HepG2 (cell line): ENCODE data around the gene PRSS53. TPM values are rescaled to one million over a fixed set of nuclear protein-coding genes. Genes with fewer than 3 reads are reported as not detected.

Experiments used
- ATAC-seq: fragments of 200-7000 bp; cut with Tn5 transposase; 3 replicates; pipeline ENCODE4 v1.9.1; 2020; ENCODE audit warnings: mild to moderate bottlenecking, moderate library complexity
- BruUV-seq: library from RNA; stranded (reverse); fragments of 400-500 nt; replicated peaks from 2 replicates; lab custom pipeline; 2021; lab: Mats Ljungman, UMichigan
- CTCF ChIA-PET: fragments of 300-600 bp; formaldehyde crosslinking; extraction: SDS; loops from one replicate; lab custom pipeline; 2021; ENCODE audit warnings: low total read pairs, inconsistent platforms, low intra/inter-chr PET ratio; lab: Yijun Ruan, JAX
- POLR2A ChIA-PET: fragments of 350-600 bp; sonication (Branson Sonifier 250); formaldehyde crosslinking; loops from one replicate; lab custom pipeline; 2020; ENCODE audit warnings: antibody characterized with exemption, inconsistent platforms; lab: Yijun Ruan, JAX
- DNase-seq: peaks from one replicate; pipeline ENCODE4 v3.0.0-alpha.2; 2015; ENCODE audit warnings: low spot score
- FAIRE-seq: peaks from 3 replicates; lab custom pipeline; 2011; peaks lifted over from hg19 to GRCh38; lab: Jason Lieb, UNC
- H2AFZ ChIP-seq: one replicate; pipeline ENCODE4 v1.6.1; 2011; ENCODE audit warnings: low read length, inconsistent platforms
- H3K27ac ChIP-seq: fragments of 300-600 bp; 3 replicates; pipeline ENCODE4 v1.8.0; 2011; ENCODE audit warnings: mixed run types, mild to moderate bottlenecking, mixed read lengths, low read length, inconsistent platforms; ENCODE audit not compliant: insufficient read depth; ENCODE audit errors: extremely low read length
- H3K27me3 ChIP-seq, 2 experiments: fragments of 200-600 bp in 1 of 2; 2 replicates in 1 of 2; 3 replicates in 1 of 2; pipeline versions ENCODE4 v1.6.0 to v1.8.0; 2011; ENCODE audit warnings: low read length in 2 of 2, mild to moderate bottlenecking in 2 of 2, moderate library complexity in 2 of 2, inconsistent platforms in 1 of 2; ENCODE audit not compliant: insufficient read depth in 2 of 2, control insufficient read depth in 1 of 2
- H3K36me3 ChIP-seq, 2 experiments: fragments of 200-600 bp in 1 of 2; replicated peaks in 1 of 2; 2 replicates in 1 of 2; 3 replicates in 1 of 2; pipeline versions ENCODE4 v1.5.1 to v1.8.0; 2011; ENCODE audit warnings: low read length in 2 of 2, inconsistent platforms in 1 of 2; ENCODE audit not compliant: insufficient read depth in 2 of 2, control insufficient read depth in 1 of 2
- H3K4me1 ChIP-seq: 2 replicates; pipeline ENCODE4 v1.5.1; 2012; ENCODE audit warnings: low read length, inconsistent platforms; ENCODE audit not compliant: insufficient read depth
- H3K4me2 ChIP-seq: 2 replicates; pipeline ENCODE4 v1.6.0; 2011; ENCODE audit warnings: low read depth, low read length, inconsistent platforms
- H3K4me3 ChIP-seq, 3 experiments: fragments of 200-600 bp in 1 of 3; sonication (generic), shearing (Covaris generic) in 1 of 3; replicated peaks in 1 of 3; 2 replicates each; pipeline ENCODE4 v1.5.1; 2011 to 2016; ENCODE audit warnings: low read length in 3 of 3, inconsistent platforms in 2 of 3, low read depth in 2 of 3, mild to moderate bottlenecking in 2 of 3, control low read depth in 1 of 3, mixed read lengths in 1 of 3; ENCODE audit not compliant: insufficient read depth in 1 of 3
- H3K79me2 ChIP-seq: one replicate; pipeline ENCODE4 v1.6.1; 2011; ENCODE audit warnings: low read length, inconsistent platforms; ENCODE audit not compliant: insufficient read depth
- H3K9ac ChIP-seq: 2 replicates; pipeline ENCODE4 v1.6.0; 2011; ENCODE audit warnings: mild to moderate bottlenecking, low read depth, low read length, inconsistent platforms; ENCODE audit not compliant: insufficient read depth
- H3K9me3 ChIP-seq: 2 replicates; pipeline ENCODE4 v1.5.1; 2012; ENCODE audit warnings: mild to moderate bottlenecking, low read length
- H4K20me1 ChIP-seq: 2 replicates; pipeline ENCODE4 v1.6.0; 2011; ENCODE audit warnings: inconsistent platforms, mild to moderate bottlenecking, low read length, moderate library complexity; ENCODE audit not compliant: insufficient read depth
- ARNT2 ChIP-seq: sonication (generic); formaldehyde crosslinking; IDR thresholded peaks from 2 replicates; pipeline ENCODE4 v1.8.0; 2022; ENCODE audit warnings: mild to moderate bottlenecking, low read depth, missing genetic modification reagents, moderate library complexity
- ATF3 ChIP-seq: sonication (generic); formaldehyde crosslinking; IDR thresholded peaks from 2 replicates; pipeline ENCODE4 v1.4.0; 2020; ENCODE audit warnings: missing genetic modification reagents
- DDIT3 ChIP-seq: sonication (generic); formaldehyde crosslinking; IDR thresholded peaks from 2 replicates; pipeline ENCODE4 v1.4.0; 2020; ENCODE audit warnings: mild to moderate bottlenecking, missing genetic modification reagents
- HOXA5 ChIP-seq: sonication (generic); formaldehyde crosslinking; IDR thresholded peaks from 2 replicates; pipeline ENCODE4 v1.4.0; 2020; ENCODE audit warnings: missing genetic modification reagents
- HOXA9 ChIP-seq: sonication (generic); formaldehyde crosslinking; IDR thresholded peaks from 2 replicates; pipeline ENCODE4 v1.8.1; 2022; ENCODE audit warnings: missing genetic modification reagents, mild to moderate bottlenecking, moderate library complexity, borderline replicate concordance
- MED13 ChIP-seq: sonication (generic); formaldehyde crosslinking; IDR thresholded peaks from 2 replicates; pipeline ENCODE4 v1.5.0; 2020; ENCODE audit warnings: missing genetic modification reagents
- MEIS1 ChIP-seq: sonication (generic); formaldehyde crosslinking; IDR thresholded peaks from 2 replicates; pipeline ENCODE4 v1.9.0; 2021; ENCODE audit warnings: mild to moderate bottlenecking, missing genetic modification reagents, moderate library complexity, borderline replicate concordance
- POLR2G ChIP-seq: fragments of 200-400 bp; formaldehyde crosslinking; IDR thresholded peaks from 2 replicates; pipeline ENCODE4 v1.6.1; 2018; ENCODE audit warnings: mild to moderate bottlenecking, low read depth, low read length, moderate library complexity
- ZBTB14 ChIP-seq: sonication (generic); formaldehyde crosslinking; IDR thresholded peaks from 2 replicates; pipeline ENCODE4 v1.4.0; 2020; ENCODE audit warnings: missing genetic modification reagents
- ZBTB7A ChIP-seq: sonication (generic); formaldehyde crosslinking; IDR thresholded peaks from 2 replicates; pipeline ENCODE4 v1.8.0; 2022; ENCODE audit warnings: mild to moderate bottlenecking, missing genetic modification reagents
- ZFP90 ChIP-seq: sonication (generic); formaldehyde crosslinking; IDR thresholded peaks from 2 replicates; pipeline ENCODE4 v1.8.0; 2022; ENCODE audit warnings: missing genetic modification reagents, mild to moderate bottlenecking, inconsistent platforms, borderline replicate concordance
- ZNF225 ChIP-seq: sonication (generic); formaldehyde crosslinking; IDR thresholded peaks from 2 replicates; pipeline ENCODE4 v1.4.0; 2020; ENCODE audit warnings: mild to moderate bottlenecking, missing genetic modification reagents
- ZNF326 ChIP-seq: sonication (generic); formaldehyde crosslinking; IDR thresholded peaks from 2 replicates; pipeline ENCODE4 v1.4.0; 2020; ENCODE audit warnings: missing genetic modification reagents, borderline replicate concordance
- ZNF546 ChIP-seq: sonication (generic); formaldehyde crosslinking; conservative IDR thresholded peaks from 2 replicates; pipeline ENCODE4 v1.8.1; 2023; ENCODE audit warnings: mild to moderate bottlenecking, missing genetic modification reagents
- ZNF678 ChIP-seq: sonication (generic); formaldehyde crosslinking; IDR thresholded peaks from 2 replicates; pipeline ENCODE4 v1.4.0; 2020; ENCODE audit warnings: mild to moderate bottlenecking, missing genetic modification reagents
- WGBS: methylation state at CpG from one replicate; pipeline ENCODE4 v1.1.6; 2017; ENCODE audit warnings: low lambda C conversion rate; 5-methylcytosine and 5-hydroxymethylcytosine counted together
- in situ Hi-C: cut with HindIII; loops from 2 replicates; pipeline ENCODE4 v1.10.0; 2017; ENCODE audit warnings: low pct_unique_long_range_greater_than_20kb; ENCODE audit not compliant: extremely low pct_ligation_motif_present
- intact Hi-C: fragments of 100-400 bp; cut with micrococcal nuclease; formaldehyde crosslinking; loops from one replicate; pipeline ENCODE4 v1.10.0; 2022; ENCODE audit not compliant: unreplicated experiment
- polyA plus RNA-seq, 8 experiments: library from polyadenylated mRNA; depleted of rRNA in 3 of 8; stranded (reverse) in 7 of 8; unstranded in 1 of 8; fragments of >200 nt; fragmentation: Illumina TruSeq in 4 of 8; extraction: Trizol in 4 of 8; gene quantifications; 2 replicates each; pipeline versions ENCODE4 v1.2.1 to v1.2.3, GENCODE V29; 2011 to 2016; ENCODE audit warnings: low read depth in 4 of 8, missing spikeins in 1 of 8, mixed read lengths in 1 of 8; ENCODE audit not compliant: insufficient read depth in 1 of 8
- total RNA-seq, 5 experiments: library from RNA; depleted of rRNA; stranded (reverse); fragments of >200 nt; fragmentation: Illumina TruSeq; extraction: Trizol; gene quantifications; 2 replicates each; pipeline ENCODE4 v1.2.3, GENCODE V29; 2016; ENCODE audit warnings: low read depth in 1 of 5

Gene PRSS53
- total and polyA plus RNA-seq, 2 of the 13 experiments (the other 11 are each of a cell fraction or from before 2014, with no cell fraction given), result 2.2 to 7.4 TPM

- intact Hi-C loops (loop anchor here (5.0 kb wide), 1 partner anchor 49 kb away; no protein-coding TSS in a partner anchor), in situ Hi-C loops (no loop called here)
- DNase-seq, result peak; percentile 58
- Histone ChIP-seq H3K27me3 (no peaks in the 10 kb centered on the region), H3K79me2 (peaks cover 12% of the 10 kb centered on the region), H3K9me3 (no peaks in the 10 kb centered on the region), H2AFZ (peak within 1 kb of the TSS; percentile 24), H4K20me1 (no peaks in the 10 kb centered on the region), H3K4me3 (peak within 1 kb of the TSS; percentile 87 to 100 (median 94)), H3K4me2 (peak within 1 kb of the TSS; percentile 94), H3K4me1 (peaks cover 42% of the 10 kb centered on the region), H3K36me3 (peaks cover 20 to 35% of the 10 kb centered on the region in 2 experiments), H3K9ac (peak within 1 kb of the TSS; percentile 90), H3K27ac (peak within 1 kb of the TSS; percentile 54)
- POLR2A ChIA-PET, result interaction anchor here (1.3 to 3.7 kb wide), 2 partner anchors 9 to 34 kb away, joined by 4 to 17 read pairs; partner anchors contain the start of gene KAT8
- ATAC-seq, result peak; percentile 87
- whole genome bisulfite sequencing, result 3% methylated on average over 25 of the region's 68 CpGs
- no TSS peak for BruUV-seq
- CTCF ChIA-PET, result no interaction called here
- FAIRE-seq, result peak; percentile 82
- TF ChIP-seq POLR2G, result peak; percentile 87
- TF ChIP-seq HOXA5 (CRISPR knock-in tag), result no peak
- TF ChIP-seq ZNF678 (CRISPR knock-in tag), result no peak
- no peak; the same call in 1 of the 2 replicates for TF ChIP-seq ZFP90 (CRISPR knock-in tag)
- TF ChIP-seq DDIT3 (CRISPR knock-in tag), result no peak
- TF ChIP-seq HOXA9, result no peak
- TF ChIP-seq ATF3 (CRISPR knock-in tag), result no peak
- no peak for TF ChIP-seq ZNF546 (CRISPR knock-in tag)
- TF ChIP-seq MED13, result no peak
- 0 out of 2 replicates have a peak, but pooled peaks have one; percentile 37 for TF ChIP-seq ZNF225 (CRISPR knock-in tag)
- TF ChIP-seq ZBTB14 (CRISPR knock-in tag), result no peak; the same call in 1 of the 2 replicates
- no peak for TF ChIP-seq MEIS1
- peak; percentile 70; the same call in 1 of the 2 replicates for TF ChIP-seq ZBTB7A (CRISPR knock-in tag)
- TF ChIP-seq ARNT2 (CRISPR knock-in tag), result peak; percentile 67
- no peak for TF ChIP-seq ZNF326 (CRISPR knock-in tag)
Observed at GRCh38 chr16:31108035-31108793, 19.5 kb upstream of the PRSS53 start, which contains the start of gene BCKDK. BCKDK (plus strand) TSS chr16:31108386; CDS start chr16:31109224, 838 bp downstream.
